HCT116 (cell line): Measurements from ENCODE around the gene AIFM2. TPM values are rescaled to one million over a fixed set of nuclear protein-coding genes. Genes with fewer than 3 reads are reported as not detected.

Source experiments
- ATAC-seq: fragments of 200-7000 bp; cut with Tn5 transposase; 2 replicates; pipeline ENCODE4 v1.9.1; 2020; ENCODE audit warnings: mild to moderate bottlenecking, moderate library complexity
- BruUV-seq: library from RNA; stranded (reverse); fragments of 400-500 nt; replicated peaks from 2 replicates; lab custom pipeline; 2021; lab: Mats Ljungman, UMichigan
- CTCF ChIA-PET: fragments of 300-600 bp; sonication (Branson Sonifier 250); formaldehyde crosslinking; loops from one replicate; lab custom pipeline; 2021; ENCODE audit warnings: antibody characterized with exemption; lab: Charles Lee
- POLR2A ChIA-PET: fragments of 300-600, 350-600 bp; sonication (Branson Sonifier 250); formaldehyde crosslinking; loops from one replicate; lab custom pipeline; 2021; ENCODE audit warnings: antibody characterized with exemption; lab: Charles Lee
- RAD21 ChIA-PET, 2 experiments: fragments of 300-600 bp; sonication (Branson Sonifier 250); formaldehyde crosslinking; loops; one replicate each; lab custom pipeline; 2023; ENCODE audit warnings: low total read pairs in 2 of 2; ENCODE audit not compliant: uncharacterized antibody in 2 of 2, unreplicated experiment in 2 of 2, low non-redundant PET in 1 of 2; lab: Charles Lee
- DNase-seq: peaks from one replicate; pipeline ENCODE4 v3.0.0-alpha.2; 2010; ENCODE audit warnings: low read depth, low spot score
- H2AFZ ChIP-seq: fragments of 200-600 bp; shearing (Covaris generic), sonication (generic); 2 replicates; pipeline ENCODE4 v1.6.1; 2017; ENCODE audit warnings: low read depth, mixed run types, mixed read lengths, antibody characterized with exemption, low read length; ENCODE audit not compliant: poor library complexity, severe bottlenecking
- H3K27ac ChIP-seq: 2 replicates; pipeline ENCODE4 v1.5.1; 2012; ENCODE audit warnings: low read depth, low read length
- H3K27me3 ChIP-seq: fragments of 200-600 bp; sonication (generic); 2 replicates; pipeline ENCODE4 v1.6.1; 2016; ENCODE audit warnings: mixed run types, low read length, mixed read lengths; ENCODE audit not compliant: insufficient read depth
- H3K36me3 ChIP-seq, 2 experiments: fragments of 200-500 bp in 1 of 2; fragments of 200-600 bp in 1 of 2; sonication (Bioruptor generic) in 1 of 2; sonication (generic) in 1 of 2; 2 replicates each; pipeline versions ENCODE4 v1.5.1 to v1.6.1; 2014 to 2016; ENCODE audit warnings: low read length in 2 of 2, inconsistent platforms in 1 of 2, mixed read lengths in 1 of 2, mixed run types in 1 of 2; ENCODE audit not compliant: insufficient read depth in 2 of 2, control insufficient read depth in 1 of 2
- H3K4me1 ChIP-seq, 2 experiments: fragments of 200-600 bp in 1 of 2; sonication (generic) in 1 of 2; 2 replicates each; pipeline versions ENCODE4 v1.5.1 to v1.6.1; 2012 to 2017; ENCODE audit warnings: low read length in 2 of 2, inconsistent platforms in 1 of 2, mild to moderate bottlenecking in 1 of 2, mixed read lengths in 1 of 2, mixed run types in 1 of 2, moderate library complexity in 1 of 2; ENCODE audit not compliant: insufficient read depth in 2 of 2, control insufficient read depth in 1 of 2
- H3K4me2 ChIP-seq: fragments of 200-600 bp; sonication (generic); 2 replicates; pipeline ENCODE4 v1.6.1; 2017; ENCODE audit warnings: mixed run types, low read length, mixed read lengths
- H3K4me3 ChIP-seq, 2 experiments: fragments of 200-600 bp in 1 of 2; sonication (generic) in 1 of 2; replicated peaks in 1 of 2; 2 replicates each; pipeline ENCODE4 v1.5.1; 2011 to 2016; ENCODE audit warnings: low read length in 2 of 2, control low read depth in 1 of 2, low read depth in 1 of 2, mild to moderate bottlenecking in 1 of 2, mixed read lengths in 1 of 2, mixed run types in 1 of 2
- H3K79me2 ChIP-seq: fragments of 200-600 bp; sonication (generic); 2 replicates; pipeline ENCODE4 v1.6.1; 2017; ENCODE audit warnings: mild to moderate bottlenecking, mixed run types, low read length, moderate library complexity, mixed read lengths; ENCODE audit not compliant: insufficient read depth
- H3K9ac ChIP-seq: fragments of 200-600 bp; sonication (generic); 2 replicates; pipeline ENCODE4 v1.6.1; 2016; ENCODE audit warnings: low read length, mixed read lengths
- H3K9me2 ChIP-seq: fragments of 200-600 bp; sonication (generic), shearing (Covaris generic); 2 replicates; pipeline ENCODE4 v1.6.1; 2017; ENCODE audit warnings: mixed run types, mild to moderate bottlenecking, moderate library complexity; ENCODE audit not compliant: insufficient read depth
- H3K9me3 ChIP-seq, 2 experiments: fragments of 200-500 bp in 1 of 2; fragments of 200-600 bp in 1 of 2; sonication (Bioruptor generic) in 1 of 2; sonication (generic) in 1 of 2; 2 replicates each; pipeline ENCODE4 v1.6.1; 2014 to 2017; ENCODE audit warnings: low read length in 2 of 2, mixed read lengths in 2 of 2, inconsistent platforms in 1 of 2, low read depth in 1 of 2, mild to moderate bottlenecking in 1 of 2, mixed run types in 1 of 2, moderate library complexity in 1 of 2; ENCODE audit not compliant: control insufficient read depth in 1 of 2, insufficient read depth in 1 of 2
- H4K20me1 ChIP-seq: fragments of 200-600 bp; sonication (generic), shearing (Covaris generic); 2 replicates; pipeline ENCODE4 v1.6.1; 2017; ENCODE audit warnings: mixed run types, mild to moderate bottlenecking, moderate library complexity; ENCODE audit not compliant: insufficient read depth
- CEBPB ChIP-seq: IDR thresholded peaks from 2 replicates; pipeline ENCODE4 v1.6.1; 2012; ENCODE audit warnings: low read depth
- CTCF ChIP-seq, 3 experiments: fragments of 200-600 bp in 1 of 3; sonication (generic) in 1 of 3; IDR thresholded peaks in 2 of 3; conservative IDR thresholded peaks in 1 of 3; 2 replicates each; pipeline ENCODE4 v1.5.1; 2012 to 2017; ENCODE audit warnings: low read depth in 2 of 3, low read length in 2 of 3, antibody characterized with exemption in 1 of 3, borderline replicate concordance in 1 of 3, control low read depth in 1 of 3, mild to moderate bottlenecking in 1 of 3, mixed read lengths in 1 of 3, mixed run types in 1 of 3, moderate library complexity in 1 of 3; ENCODE audit not compliant: insufficient read depth in 1 of 3
- EGR1 ChIP-seq: IDR thresholded peaks from 2 replicates; pipeline ENCODE4 v1.6.1; 2012; ENCODE audit warnings: low read depth
- ELF1 ChIP-seq: IDR thresholded peaks from 2 replicates; pipeline ENCODE4 v1.6.1; 2012; ENCODE audit warnings: low read depth, borderline replicate concordance
- EZH2 ChIP-seq: fragments of 200-600 bp; sonication (generic); IDR thresholded peaks from 2 replicates; pipeline ENCODE4 v1.6.1; 2017; ENCODE audit warnings: antibody characterized with exemption, mixed run types
- FOSL1 ChIP-seq: IDR thresholded peaks from 2 replicates; pipeline ENCODE4 v1.6.1; 2012; ENCODE audit warnings: low read depth
- POLR2AphosphoS5 ChIP-seq: IDR thresholded peaks from 2 replicates; pipeline ENCODE4 v1.6.1; 2011; ENCODE audit warnings: mild to moderate bottlenecking, low read depth, low read length, moderate library complexity
- RAD21 ChIP-seq: IDR thresholded peaks from 2 replicates; pipeline ENCODE4 v1.6.1; 2012; ENCODE audit warnings: low read depth, mild to moderate bottlenecking
- TCF7L2 ChIP-seq: IDR thresholded peaks from 2 replicates; pipeline ENCODE4 v1.7.0; 2011; ENCODE audit warnings: borderline replicate concordance, inconsistent platforms; ENCODE audit not compliant: insufficient read depth, insufficient read length; ENCODE audit errors: extremely low read depth
- ZFX ChIP-seq: fragments of 450-650 bp; IDR thresholded peaks from 2 replicates; pipeline ENCODE4 v1.6.1; 2017
- intact Hi-C: fragments of 100-400 bp; cut with micrococcal nuclease; formaldehyde crosslinking; loops from 2 replicates; pipeline ENCODE4 v1.10.0; 2022
- total RNA-seq: library from RNA; stranded (reverse); gene quantifications from one replicate; pipeline ENCODE4 v1.2.1, GENCODE V29; 2021; ENCODE audit not compliant: unreplicated experiment
- TF ChIP-seq, protein P1 (sequence below): IDR thresholded peaks from 2 replicates; pipeline ENCODE4 v1.6.1; 2012

The AIFM2 gene
- total RNA-seq, 1 experiment from 2014 or later: 20.0 TPM

DNA sequence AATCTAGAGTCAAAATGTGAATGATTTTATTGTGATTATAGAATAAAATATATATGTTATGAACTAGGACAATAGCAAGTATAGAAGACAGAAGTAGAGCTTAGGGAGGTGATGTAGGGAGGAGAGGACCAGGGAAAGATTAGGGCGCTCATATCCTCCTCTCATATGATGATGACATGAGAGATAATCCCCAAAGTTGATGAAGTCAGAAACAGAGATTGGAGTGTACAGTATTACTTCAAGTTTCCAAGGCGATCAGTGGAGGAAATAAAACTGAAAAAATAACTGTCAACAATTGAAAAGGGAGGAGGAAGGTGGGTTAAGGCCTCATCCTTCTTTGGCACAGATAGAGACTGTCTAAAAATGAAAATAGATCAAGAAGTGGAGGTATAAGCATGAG, 65.0 kb downstream of the AIFM2 start:
- POLR2A ChIA-PET: no interaction called here
- Histone ChIP-seq H3K79me2 (no peaks in the 10 kb centered on the region), H3K36me3 (no peaks in the 10 kb centered on the region), H3K9me3 (no peaks in the 10 kb centered on the region), H3K4me3 (no peak overlapping the region), H4K20me1 (no peaks in the 10 kb centered on the region), H3K4me2 (no peak overlapping the region), H3K27me3 (no peaks in the 10 kb centered on the region), H3K9me2 (no peaks in the 10 kb centered on the region), H3K9ac (no peak overlapping the region), H3K4me1 (no peaks in the 10 kb centered on the region), H2AFZ (no peak overlapping the region), H3K27ac (no peak overlapping the region)
- DNase-seq (no peak), ATAC-seq (no peak)
- CTCF ChIA-PET: no interaction called here
- no TSS peak for BruUV-seq
- RAD21 ChIA-PET: no interaction called here
- intact Hi-C loops: no loop called here
- TF ChIP-seq, protein P1, sequence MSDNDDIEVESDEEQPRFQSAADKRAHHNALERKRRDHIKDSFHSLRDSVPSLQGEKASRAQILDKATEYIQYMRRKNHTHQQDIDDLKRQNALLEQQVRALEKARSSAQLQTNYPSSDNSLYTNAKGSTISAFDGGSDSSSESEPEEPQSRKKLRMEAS: no peak
- TF ChIP-seq ZFX (no peak), RAD21 (no peak), TCF7L2 (no peak), POLR2AphosphoS5 (no peak), CTCF (IDR thresholded peaks at IDR 0.05 in 2 of 3, conservative IDR thresholded peaks at IDR 0.05 in 1 of 3; ENCODE audit: borderline replicate concordance in 1 of 3, insufficient read depth in 1 of 3, low read depth in 2 of 3, low read length in 2 of 3) (no peak), FOSL1 (no peak), CEBPB (no peak), EGR1 (no peak), ELF1 (no peak), EZH2 (no peak)
